Endometrial microvascular endothelial cells (primary cell): ENCODE measurements around the gene CTRB1. TPM values are rescaled to one million over a fixed set of nuclear protein-coding genes. Genes with fewer than 3 reads are reported as not detected.

ENCODE experiments used
- total RNA-seq: library from RNA; depleted of rRNA; stranded (reverse); fragments of >200 nt; gene quantifications from one replicate; pipeline ENCODE4 v1.2.3, GENCODE V29; 2015; ENCODE audit errors: inconsistent ontology term

CTRB1 gene
- total RNA-seq, 1 donor from 2014 or later = not detected

Other genes with a start within 250 kb of the CTRB1 start
- 23.5 TPM for gene WDR59, start 233.9 kb upstream of the CTRB1 start, total RNA-seq
- 16.5 TPM for gene ZNRF1, start 220.0 kb upstream of the CTRB1 start, total RNA-seq
- 0.09 TPM for gene LDHD, start 102.2 kb upstream of the CTRB1 start, total RNA-seq
- gene ZFP1, start 70.5 kb upstream of the CTRB1 start, total RNA-seq = 3.8 TPM
- gene CTRB2, start 11.8 kb upstream of the CTRB1 start, total RNA-seq = not detected
- 254 TPM for gene BCAR1, start 32.6 kb downstream of the CTRB1 start, total RNA-seq
- 60.5 TPM for gene CFDP1, start 214.5 kb downstream of the CTRB1 start, total RNA-seq
- 24.3 TPM for gene TMEM170A, start 245.7 kb downstream of the CTRB1 start, total RNA-seq